Stomach (tissue), 9 donors: ENCODE data around the gene SLC35F3. TPM values are rescaled to one million over a fixed set of nuclear protein-coding genes. Genes with fewer than 3 reads are reported as not detected.

Experiments
- DNase-seq, 2 donors: peaks; one replicate each; pipeline versions ENCODE4 v3.0.0 to v3.0.0-alpha.2; 2013 to 2019
- H3K27ac ChIP-seq, 5 donors: fragments of 200-600 bp in 4 of 5; sonication (generic) in 4 of 5; one replicate each; pipeline ENCODE4 v1.5.1; 2013 to 2019; ENCODE audit warnings: mild to moderate bottlenecking in 1 of 5, moderate library complexity in 1 of 5
- H3K27me3 ChIP-seq, 3 donors: fragments of 200-600 bp; sonication (generic); one replicate each; pipeline ENCODE4 v1.5.1; 2017 to 2019; ENCODE audit warnings: mixed run types in 1 of 3
- H3K36me3 ChIP-seq, 4 donors: fragments of 200-600 bp; sonication (generic); 1 replicate in 3 of 4; 2 replicates in 1 of 4; pipeline ENCODE4 v1.5.1; 2016 to 2019
- H3K4me1 ChIP-seq, 4 donors: fragments of 200-600 bp; sonication (generic); one replicate each; pipeline ENCODE4 v1.5.1; 2016 to 2019
- H3K4me3 ChIP-seq, 4 donors: fragments of 200-600 bp; sonication (generic) in 3 of 4; one replicate each; pipeline ENCODE4 v1.5.1; 2016 to 2019; ENCODE audit warnings: mild to moderate bottlenecking in 1 of 4
- H3K9me3 ChIP-seq, 4 donors: fragments of 200-600 bp; sonication (generic); one replicate each; pipeline ENCODE4 v1.5.1; 2016 to 2019
- CTCF ChIP-seq, 7 experiments: fragments of 450-650 bp in 4 of 7; fragments of 200-600 bp in 3 of 7; sonication (generic) in 3 of 7; IDR thresholded peaks; one replicate each; pipeline ENCODE4 v1.5.1; 2016 to 2019; ENCODE audit warnings: antibody characterized with exemption in 7 of 7, control low read depth in 2 of 7, mild to moderate bottlenecking in 1 of 7
- EP300 ChIP-seq: sonication (generic); formaldehyde crosslinking; IDR thresholded peaks from one replicate; pipeline ENCODE4 v1.6.1; 2017; ENCODE audit warnings: antibody characterized with exemption
- POLR2A ChIP-seq, 4 donors: fragments of 450-650 bp; IDR thresholded peaks; one replicate each; pipeline ENCODE4 v1.6.1; 2016; ENCODE audit warnings: antibody characterized with exemption in 4 of 4, control low read depth in 2 of 4, mild to moderate bottlenecking in 1 of 4, moderate library complexity in 1 of 4
- POLR2AphosphoS5 ChIP-seq, 3 donors: sonication (generic); formaldehyde crosslinking; IDR thresholded peaks; one replicate each; pipeline ENCODE4 v1.6.1; 2016; ENCODE audit warnings: antibody characterized with exemption in 3 of 3
- WGBS, 5 donors: extraction: QIAGEN DNeasy Blood & Tissue Kit in 3 of 5; methylation state at CpG; one replicate each; pipeline versions ENCODE4 v1.1.5 to v1.1.7; 2013 to 2018; 5-methylcytosine and 5-hydroxymethylcytosine counted together
- intact Hi-C: fragments of 100-400 bp; cut with DNase I; formaldehyde crosslinking; loops from one replicate; pipeline ENCODE4 v1.15.1; 2023; ENCODE audit warnings: low total_unique reads
- polyA plus RNA-seq, 3 donors: library from polyadenylated mRNA; stranded (reverse); fragments of 200-250 nt; gene quantifications; one replicate each; pipeline ENCODE4 v1.2.3, GENCODE V29; 2013
- total RNA-seq, 5 donors: library from RNA; depleted of rRNA; stranded (reverse); fragments of >200 nt; gene quantifications; one replicate each; pipeline versions ENCODE4 v1.1.0 to v1.2.3, GENCODE V29; 2014 to 2016
- donor health status: healthy with polysubstance abuse.
- donor health status: Bipolar disorder and iron deficiency.
- donor health status: healthy.

The SLC35F3 gene
- total and polyA plus RNA-seq, 8 donors = under 0.01 to 1.5 (median 0.59) TPM; not detected in 2

- intact Hi-C loops = no loop called here
- TF ChIP-seq EP300 = no peak
- no peak for TF ChIP-seq POLR2AphosphoS5 (IDR thresholded peaks at IDR 0.05)
- no peak for TF ChIP-seq CTCF (IDR thresholded peaks at IDR 0.05)
- no peak for TF ChIP-seq POLR2A (IDR thresholded peaks at IDR 0.05)
- no peak for DNase-seq
These were observed 325.3 kb downstream of the SLC35F3 start for GRCh38 chr1:234229581-234230387.

GRCh38 chr1:234230414-234230862 lies 326.0 kb downstream of the SLC35F3 start:
- no peaks in the 10 kb centered on the region for H3K9me3 ChIP-seq
- WGBS, 5 donors = 5 to 23% (median 11%) methylated on average over 10 of the region's 10 CpGs
- DNase-seq = peak in 1 of 2 donors; percentile 58
- TF ChIP-seq POLR2AphosphoS5 (IDR thresholded peaks at IDR 0.05) (no peak), POLR2A (IDR thresholded peaks at IDR 0.05) (no peak), CTCF (IDR thresholded peaks at IDR 0.05) (no peak), EP300 (no peak)
- H3K36me3 ChIP-seq = no peaks in the 10 kb centered on the region
- no peak overlapping the region for H3K4me3 ChIP-seq
- H3K27me3 ChIP-seq = peaks cover 0 to 8% (median 3%) of the 10 kb centered on the region in 3 donors
- intact Hi-C loops = no loop called here
- peaks cover 0 to 7% (median under 1%) of the 10 kb centered on the region in 4 donors for H3K4me1 ChIP-seq
- peak overlapping the region in 1 of 5 donors; percentile 41 for H3K27ac ChIP-seq

More at GRCh38 chr1:234229581-234230387, 325.3 kb downstream of the SLC35F3 start:
- no peaks in the 10 kb centered on the region for H3K9me3 ChIP-seq
- peaks cover 0 to 7% (median 0%) of the 10 kb centered on the region in 4 donors for H3K4me1 ChIP-seq
- H3K4me3 ChIP-seq = no peak overlapping the region
- no peaks in the 10 kb centered on the region for H3K36me3 ChIP-seq
- 61 to 70% (median 62%) methylated on average over 10 of the region's 10 CpGs for WGBS, 5 donors
- peaks cover 0 to 8% (median 3%) of the 10 kb centered on the region in 3 donors for H3K27me3 ChIP-seq
- no peak overlapping the region for H3K27ac ChIP-seq

GRCh38 chr1:234231061-234231892 lies 326.8 kb downstream of the SLC35F3 start:
- H3K27me3 ChIP-seq = peaks cover 0 to 8% (median 3%) of the 10 kb centered on the region in 3 donors
- 61 to 78% (median 67%) methylated on average over 27 to 55 of the region's 55 CpGs for WGBS, 5 donors
- peak overlapping the region in 1 of 4 donors; percentile 11 for H3K4me3 ChIP-seq
- peak in 1 of 2 donors; percentile 11 for DNase-seq
- H3K4me1 ChIP-seq = peaks cover 0 to 7% (median 5%) of the 10 kb centered on the region in 4 donors
- H3K36me3 ChIP-seq = no peaks in the 10 kb centered on the region
- intact Hi-C loops = no loop called here
- H3K9me3 ChIP-seq = no peaks in the 10 kb centered on the region
- peak in 1 of 7 experiments; percentile 9 for TF ChIP-seq CTCF (IDR thresholded peaks at IDR 0.05)
- TF ChIP-seq POLR2A (IDR thresholded peaks at IDR 0.05) = no peak
- H3K27ac ChIP-seq = no peak overlapping the region

GRCh38 chr1:234231893-234232276 lies 327.4 kb downstream of the SLC35F3 start:
- Histone ChIP-seq H3K27me3 (peaks cover 0 to 8% (median 3%) of the 10 kb centered on the region in 3 donors), H3K27ac (no peak overlapping the region), H3K9me3 (no peaks in the 10 kb centered on the region), H3K36me3 (no peaks in the 10 kb centered on the region), H3K4me1 (peaks cover 0 to 7% (median 5%) of the 10 kb centered on the region in 4 donors), H3K4me3 (no peak overlapping the region)
- WGBS, 5 donors = 84 to 98% (median 92%) methylated on average over 13 of the region's 13 CpGs
- DNase-seq = no peak
- TF ChIP-seq POLR2AphosphoS5 (IDR thresholded peaks at IDR 0.05) (no peak), CTCF (IDR thresholded peaks at IDR 0.05) (no peak), POLR2A (IDR thresholded peaks at IDR 0.05) (no peak), EP300 (no peak)
- intact Hi-C loops = no loop called here
